ENCODE measurements around the gene PLSCR1. TPM values are rescaled to one million over a fixed set of nuclear protein-coding genes. Genes with fewer than 3 reads are reported as not detected.

PLSCR1 gene, protein sequence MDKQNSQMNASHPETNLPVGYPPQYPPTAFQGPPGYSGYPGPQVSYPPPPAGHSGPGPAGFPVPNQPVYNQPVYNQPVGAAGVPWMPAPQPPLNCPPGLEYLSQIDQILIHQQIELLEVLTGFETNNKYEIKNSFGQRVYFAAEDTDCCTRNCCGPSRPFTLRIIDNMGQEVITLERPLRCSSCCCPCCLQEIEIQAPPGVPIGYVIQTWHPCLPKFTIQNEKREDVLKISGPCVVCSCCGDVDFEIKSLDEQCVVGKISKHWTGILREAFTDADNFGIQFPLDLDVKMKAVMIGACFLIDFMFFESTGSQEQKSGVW
- total RNA-seq: 44.1 and 50.2 TPM in 2 replicates

DNA sequence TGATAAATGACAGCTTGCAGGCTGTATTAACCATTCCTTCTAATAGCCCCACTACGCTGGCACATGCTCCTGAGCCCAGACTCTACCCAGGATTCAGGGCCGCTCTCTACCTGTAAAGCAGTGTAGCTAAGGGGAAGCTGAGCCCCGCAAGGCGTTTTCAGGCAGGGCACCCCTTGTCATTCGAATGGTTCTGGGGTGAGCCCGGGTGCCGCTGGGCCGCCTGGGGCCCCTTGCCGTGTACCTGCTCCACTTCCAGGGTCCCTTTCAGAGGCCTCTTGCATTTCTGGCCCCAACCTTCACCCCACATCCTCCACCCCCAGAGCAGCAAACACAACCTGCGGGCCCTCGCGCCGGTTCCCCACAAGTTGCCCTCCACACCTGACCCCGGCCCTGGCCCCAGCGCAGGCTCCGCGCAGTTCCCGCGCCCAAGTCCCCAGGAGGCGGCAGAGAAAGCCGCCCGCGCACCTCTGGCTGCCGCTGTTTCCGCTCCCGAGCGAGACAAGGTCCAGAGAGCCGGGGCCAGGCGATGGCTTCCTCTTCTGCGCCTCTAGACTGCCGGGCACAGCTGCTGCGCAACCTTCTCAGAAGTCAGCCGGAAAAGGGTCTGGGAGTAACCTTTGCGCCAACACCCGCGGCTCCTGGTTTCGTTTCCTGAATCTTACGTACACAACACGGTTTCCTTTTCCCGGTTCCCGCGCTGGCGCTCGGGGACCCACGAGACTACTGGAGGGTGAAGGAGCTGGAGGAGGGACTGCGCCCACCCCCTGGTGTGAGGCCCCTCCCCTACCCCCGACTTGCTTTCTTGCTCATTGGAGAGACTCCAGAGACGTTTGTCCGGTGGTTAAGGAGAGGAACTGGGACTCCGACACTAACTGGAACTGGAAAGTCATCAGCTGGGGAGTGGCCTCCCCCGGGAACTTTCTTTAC is at the start of gene PLSCR1:
TSS of gene PLSCR1 (minus strand) at position 606 of the 927 bp plus-strand sequence. CDS start 8,055 bp downstream, outside the sequence.

GRCh38 chr3:146469150-146470017 is 75.0 kb downstream of the PLSCR1 start, which contains the start of gene PLSCR2:
TSS of gene PLSCR2 (minus strand) at chr3:146469561. CDS start at chr3:146459904, 9,657 bp downstream.

Other genes starting within 250 kb of the PLSCR1 start
- not detected in 2 replicates for gene PLSCR2, start 75.0 kb downstream of the PLSCR1 start, total RNA-seq
- not detected in 2 replicates for gene PLSCR5, start 60.7 kb upstream of the PLSCR1 start, total RNA-seq

All from regular cardiac myocyte (primary cell).